Suprapubic skin (tissue), 3 donors: Measurements from ENCODE around the gene TENT4A.

Source experiments
- POLR2A ChIP-seq, 2 donors: fragments of 450-650 bp; IDR thresholded peaks; one replicate each; pipeline ENCODE4 v1.6.1; 2017; ENCODE audit warnings: antibody characterized with exemption in 2 of 2, mild to moderate bottlenecking in 2 of 2, moderate library complexity in 2 of 2
- TF ChIP-seq, protein P1 (sequence below), 2 donors: fragments of 200-600 bp in 1 of 2; fragments of 450-650 bp in 1 of 2; sonication (generic) in 1 of 2; IDR thresholded peaks; one replicate each; pipeline ENCODE4 v1.5.1; 2016 to 2019; ENCODE audit warnings: antibody characterized with exemption in 2 of 2, mild to moderate bottlenecking in 1 of 2, moderate library complexity in 1 of 2

GRCh38 chr5:6767481-6768063, 54.3 kb downstream of the TENT4A start:
- TF ChIP-seq, protein P1, sequence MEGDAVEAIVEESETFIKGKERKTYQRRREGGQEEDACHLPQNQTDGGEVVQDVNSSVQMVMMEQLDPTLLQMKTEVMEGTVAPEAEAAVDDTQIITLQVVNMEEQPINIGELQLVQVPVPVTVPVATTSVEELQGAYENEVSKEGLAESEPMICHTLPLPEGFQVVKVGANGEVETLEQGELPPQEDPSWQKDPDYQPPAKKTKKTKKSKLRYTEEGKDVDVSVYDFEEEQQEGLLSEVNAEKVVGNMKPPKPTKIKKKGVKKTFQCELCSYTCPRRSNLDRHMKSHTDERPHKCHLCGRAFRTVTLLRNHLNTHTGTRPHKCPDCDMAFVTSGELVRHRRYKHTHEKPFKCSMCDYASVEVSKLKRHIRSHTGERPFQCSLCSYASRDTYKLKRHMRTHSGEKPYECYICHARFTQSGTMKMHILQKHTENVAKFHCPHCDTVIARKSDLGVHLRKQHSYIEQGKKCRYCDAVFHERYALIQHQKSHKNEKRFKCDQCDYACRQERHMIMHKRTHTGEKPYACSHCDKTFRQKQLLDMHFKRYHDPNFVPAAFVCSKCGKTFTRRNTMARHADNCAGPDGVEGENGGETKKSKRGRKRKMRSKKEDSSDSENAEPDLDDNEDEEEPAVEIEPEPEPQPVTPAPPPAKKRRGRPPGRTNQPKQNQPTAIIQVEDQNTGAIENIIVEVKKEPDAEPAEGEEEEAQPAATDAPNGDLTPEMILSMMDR (IDR thresholded peaks at IDR 0.05): no peak
- TF ChIP-seq POLR2A (IDR thresholded peaks at IDR 0.05): no peak
